ENCODE data around the gene FMNL2.

FMNL2 gene

GRCh38 chr2:152594022-152594766 lies 259.2 kb downstream of the FMNL2 start:
- peak; percentile 44 for DNase-seq

- DNase-seq = no peak
Observed at GRCh38 chr2:152594792-152595191, 259.8 kb downstream of the FMNL2 start.

GRCh38 chr2:152598975-152599759 lies 264.2 kb downstream of the FMNL2 start:
- DNase-seq = no peak

- no peak for DNase-seq
Observed at GRCh38 chr2:152600051-152600657, 265.2 kb downstream of the FMNL2 start.

DNA sequence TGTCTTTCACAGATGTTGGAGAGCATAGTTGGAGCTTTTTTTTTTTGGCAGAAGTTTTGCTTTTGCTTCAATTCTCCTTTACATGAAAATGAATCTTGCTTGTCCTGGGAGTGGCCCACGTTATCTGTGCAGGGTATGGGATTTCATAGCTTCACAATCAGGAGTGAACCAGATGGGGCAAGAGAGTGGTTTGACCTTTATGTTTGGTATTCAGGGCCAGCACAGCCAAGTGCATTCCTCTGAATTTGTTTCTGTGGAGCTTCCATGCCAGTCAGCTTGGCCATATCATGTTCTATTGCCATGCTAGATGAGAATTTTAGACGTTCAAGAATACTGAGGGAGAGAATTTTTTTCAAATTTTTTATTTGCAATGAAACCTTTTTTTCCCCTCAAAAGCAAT lies 265.7 kb downstream of the FMNL2 start:
- no peak for DNase-seq

DNA sequence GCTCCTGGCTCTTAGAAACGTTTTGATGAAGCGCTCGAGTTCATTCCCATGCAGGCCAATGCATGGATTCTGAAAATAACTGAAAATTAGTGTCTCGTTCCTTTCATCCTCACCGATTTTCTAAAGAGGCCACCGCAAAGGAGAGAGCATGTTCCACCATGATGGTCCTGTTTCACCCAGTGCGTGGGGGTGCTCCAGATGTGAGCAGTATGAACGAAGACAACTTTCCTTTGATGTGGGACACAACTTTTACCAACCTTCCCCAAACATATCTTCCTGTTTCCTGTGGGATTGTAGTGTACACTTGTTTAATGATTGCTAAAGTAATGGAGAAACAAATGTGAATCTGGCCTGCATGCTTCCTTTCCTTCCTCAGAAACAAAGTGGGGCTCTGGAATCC lies 267.8 kb downstream of the FMNL2 start:
- no peak for DNase-seq

- DNase-seq = no peak
Observed at GRCh38 chr2:152603166-152603565, 268.2 kb downstream of the FMNL2 start.

GRCh38 chr2:152606081-152606480 lies 271.1 kb downstream of the FMNL2 start:
- no peak for DNase-seq

DNA sequence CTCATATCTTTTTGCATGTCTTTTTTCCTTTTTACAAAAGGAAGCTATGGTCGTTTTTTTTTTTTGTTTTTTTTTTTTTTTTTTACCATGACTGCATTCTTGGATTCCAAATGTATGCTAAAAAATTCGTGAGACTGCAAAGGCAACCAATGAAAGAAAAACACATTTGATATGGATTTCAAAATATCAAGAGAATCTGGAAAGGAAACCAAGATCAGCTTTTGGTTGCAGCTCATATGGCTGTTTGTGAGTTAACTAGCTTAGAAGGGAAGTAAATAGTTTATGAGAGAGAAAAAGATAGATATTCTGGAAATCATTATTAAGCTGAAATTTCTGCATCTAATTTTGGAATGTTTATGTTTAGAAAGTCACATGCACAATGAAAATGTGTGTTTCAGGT lies 272.0 kb downstream of the FMNL2 start:
- no peak for DNase-seq

DNA sequence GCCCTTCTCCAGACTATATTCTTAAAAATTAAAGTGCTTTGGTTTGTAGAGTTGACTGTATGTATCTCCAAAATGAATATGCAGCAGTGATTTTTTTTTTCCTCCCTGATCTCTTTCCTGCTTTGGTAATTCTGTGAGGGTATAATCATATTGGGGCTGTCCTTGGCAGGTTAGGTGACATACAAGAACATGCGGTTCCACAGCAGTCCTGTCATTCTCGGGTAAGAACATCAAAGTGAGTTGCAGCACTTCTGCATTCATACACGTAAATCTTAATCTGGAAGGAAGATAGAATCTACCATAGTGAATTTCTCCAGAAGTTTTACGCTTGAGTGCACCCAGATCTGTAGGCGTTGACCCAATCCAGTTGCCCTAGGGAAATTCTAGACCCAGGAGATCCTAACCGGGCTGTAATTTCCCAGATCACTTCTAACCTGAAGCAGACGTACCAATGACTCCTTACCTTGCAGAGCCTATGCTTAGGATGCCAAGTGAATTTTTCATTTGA lies 272.9 kb downstream of the FMNL2 start:
- no peak for DNase-seq

DNA sequence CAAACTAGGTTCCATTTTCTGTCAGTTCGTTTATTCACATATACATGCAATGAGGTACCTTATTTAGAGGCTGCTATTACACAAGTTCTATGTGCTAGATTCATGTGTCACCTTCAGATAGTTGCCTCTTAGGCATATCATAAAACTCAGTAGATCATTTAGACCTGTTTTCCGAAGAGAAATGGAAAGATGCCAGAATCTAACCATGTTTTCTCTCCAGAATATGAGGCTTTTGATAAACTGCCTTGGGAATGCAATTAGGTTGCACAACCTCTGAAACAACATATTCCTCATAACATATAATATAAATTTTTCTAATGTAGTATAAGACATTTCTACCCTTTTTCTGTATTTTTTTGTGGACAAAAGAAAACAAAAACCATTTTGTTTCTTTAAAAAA lies 274.2 kb downstream of the FMNL2 start:
- DNase-seq = no peak

DNA sequence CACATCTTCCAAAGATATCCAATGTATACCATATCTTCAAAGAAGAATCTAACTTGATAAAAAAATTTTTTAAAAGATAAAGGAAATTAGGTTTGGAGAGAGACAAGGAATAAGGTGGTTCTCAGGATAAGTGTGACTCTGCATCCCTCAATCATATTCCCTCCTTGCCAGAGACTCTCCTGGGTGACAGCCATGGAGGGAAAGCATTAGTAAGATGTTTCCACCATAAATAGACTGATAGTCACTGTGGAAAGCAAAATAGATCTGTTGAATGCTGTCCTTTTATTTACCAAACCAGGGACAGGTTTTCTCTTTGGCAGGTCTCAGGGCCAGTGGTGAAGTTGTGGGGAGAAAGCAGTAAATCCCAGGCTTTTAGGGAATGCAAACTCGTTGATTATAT lies 274.7 kb downstream of the FMNL2 start:
- DNase-seq = no peak

DNA sequence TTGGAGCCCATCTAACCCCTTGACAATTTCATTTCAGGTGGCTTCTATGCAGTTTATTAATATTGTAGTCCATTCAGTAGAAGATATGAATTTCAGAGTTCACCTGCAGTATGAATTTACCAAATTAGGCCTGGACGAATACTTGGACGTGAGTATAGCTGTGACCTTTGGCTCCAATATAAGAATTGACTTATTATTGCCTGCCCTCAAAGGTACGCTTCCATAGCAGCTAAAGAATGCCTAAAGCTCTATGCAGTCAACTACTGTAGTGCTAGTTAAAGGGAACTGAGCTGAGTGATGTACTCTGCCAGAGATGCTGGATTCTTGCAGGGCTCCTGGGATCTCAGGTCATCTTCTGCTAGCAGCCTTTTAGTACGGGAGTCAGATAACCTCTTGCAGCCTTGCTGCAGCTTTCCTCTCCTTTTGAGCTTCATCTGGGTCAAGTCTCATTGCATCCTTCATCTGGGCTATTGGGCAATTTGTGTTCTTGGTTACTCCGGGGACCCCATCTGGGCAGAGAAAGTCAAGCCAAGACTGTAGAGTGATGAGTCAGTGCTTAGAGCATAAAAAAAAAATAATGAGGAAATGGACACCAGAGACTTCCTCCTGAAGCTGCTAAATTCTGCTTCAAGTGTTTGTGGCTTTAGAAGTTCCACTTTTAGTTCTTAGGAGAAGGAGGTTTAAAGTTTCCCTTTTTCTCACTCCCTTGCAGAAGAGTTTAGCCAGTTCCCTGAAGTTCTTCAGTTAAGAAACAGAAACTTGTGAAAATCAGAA lies 276.7 kb downstream of the FMNL2 start:
- peak; percentile 33 for DNase-seq

DNA sequence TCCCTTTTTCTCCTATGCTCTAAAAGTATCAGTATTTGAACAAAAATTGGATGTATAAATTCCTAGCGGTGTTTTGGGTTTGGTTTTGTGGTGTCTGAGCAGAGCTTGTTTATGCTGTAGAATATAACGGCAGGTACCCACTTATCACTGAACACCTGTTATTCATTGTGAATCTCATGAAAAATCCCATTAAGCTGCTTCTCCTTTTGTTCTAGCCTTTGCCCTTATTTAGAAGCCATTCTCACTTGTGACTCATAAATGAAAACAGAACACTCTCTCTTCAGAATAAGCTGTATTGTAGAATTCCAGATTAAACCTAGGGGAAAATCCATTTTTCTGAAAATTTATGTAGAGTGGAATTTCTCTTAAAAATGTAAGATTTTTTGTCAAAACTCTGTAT lies 278.3 kb downstream of the FMNL2 start:
- no peak for DNase-seq

GRCh38 chr2:152615177-152615576 lies 280.2 kb downstream of the FMNL2 start:
- no peak for DNase-seq

DNA sequence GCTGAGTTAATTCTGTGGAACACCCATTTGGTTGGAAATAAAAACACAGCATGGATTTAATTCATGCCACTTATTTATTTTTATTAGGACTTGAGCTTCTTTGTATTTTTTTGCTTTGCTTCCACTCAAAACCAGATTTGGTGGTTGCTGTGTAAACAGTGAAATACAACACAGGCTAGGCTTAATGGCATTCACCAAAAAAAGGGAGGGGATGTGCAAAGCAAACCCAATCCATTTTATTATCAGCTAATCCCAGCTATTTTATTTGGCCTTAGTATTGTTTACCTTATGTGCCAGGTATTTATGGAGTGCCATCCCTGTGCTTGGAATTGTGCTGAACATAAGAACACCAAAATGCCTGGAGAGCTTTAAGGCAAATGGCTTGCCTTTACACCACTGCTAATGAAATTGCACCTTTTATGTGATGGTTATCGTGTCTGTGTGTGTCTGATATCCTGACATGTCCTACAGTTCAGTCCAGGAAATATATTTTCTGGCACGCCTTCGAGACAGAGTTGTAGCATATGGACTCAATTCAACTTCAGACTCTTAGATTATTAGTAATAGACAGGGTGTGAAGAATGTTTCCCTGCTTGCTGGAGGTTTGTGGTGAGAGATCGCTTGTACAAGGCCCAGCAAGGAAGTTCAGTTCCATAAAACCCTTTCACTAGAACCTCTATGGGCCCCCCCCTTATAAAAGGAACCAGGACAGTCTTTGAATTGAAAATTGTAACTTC lies 282.6 kb downstream of the FMNL2 start:
- DNase-seq = no peak

GRCh38 chr2:152618193-152618564 lies 283.2 kb downstream of the FMNL2 start:
- peak; percentile 18 for DNase-seq

DNA sequence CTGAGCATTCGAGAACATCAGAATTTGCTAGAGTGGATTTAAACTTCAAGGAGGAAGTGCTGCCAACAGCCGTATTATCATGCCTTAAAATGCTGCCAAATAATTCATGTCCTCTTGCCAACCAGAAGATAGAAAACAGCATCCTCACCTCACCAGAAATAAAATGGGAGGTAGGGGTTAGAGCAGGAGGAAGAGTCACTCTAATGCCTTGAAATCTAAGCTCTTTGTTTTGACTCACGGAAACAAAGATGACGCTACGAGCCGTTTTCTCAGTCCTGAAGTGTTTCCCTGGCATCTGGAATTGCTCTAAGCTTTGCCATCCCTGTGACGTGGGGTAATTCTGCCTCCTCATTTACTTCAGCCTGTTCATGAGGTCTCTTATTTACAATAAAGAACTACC lies 285.2 kb downstream of the FMNL2 start:
- DNase-seq = no peak

DNA sequence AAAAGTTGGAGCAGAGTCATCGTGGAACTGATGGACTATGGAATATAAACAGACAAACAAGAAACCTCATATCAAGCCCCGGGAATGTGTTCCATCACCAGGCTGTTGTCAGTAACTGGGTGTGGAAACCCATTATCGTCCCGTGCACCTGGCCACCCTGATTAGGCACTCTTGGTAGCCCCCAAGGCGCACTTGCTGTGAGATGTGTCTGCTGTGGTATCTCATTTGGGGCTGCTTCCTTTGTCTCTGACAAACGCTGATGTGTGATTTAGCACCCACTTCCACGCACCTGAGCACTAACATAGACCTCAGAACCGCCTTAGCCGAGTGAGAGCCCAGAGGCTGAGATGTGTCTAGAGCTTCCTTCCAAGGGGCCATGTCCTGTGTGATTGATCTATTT lies 286.0 kb downstream of the FMNL2 start:
- no peak for DNase-seq

DNA sequence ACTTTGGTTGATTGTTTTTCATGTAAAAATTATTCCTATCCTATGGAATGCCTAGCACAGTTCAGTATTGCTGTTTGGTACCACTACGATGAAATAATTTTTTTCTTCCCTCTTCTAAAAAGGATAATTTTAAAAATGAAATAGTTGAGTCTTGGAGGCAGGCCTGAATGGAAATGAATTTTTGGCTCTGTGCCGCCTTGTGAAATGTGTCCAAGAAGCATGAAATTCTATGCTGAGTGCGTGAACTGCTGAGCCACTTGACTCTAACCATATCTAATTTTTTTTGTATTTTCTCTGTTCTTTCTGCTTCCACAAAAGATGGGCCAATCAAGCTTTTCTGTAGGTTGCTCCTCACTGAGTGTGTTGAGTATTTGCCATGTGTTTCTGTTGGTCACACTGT lies 287.2 kb downstream of the FMNL2 start:
- no peak for DNase-seq

DNA sequence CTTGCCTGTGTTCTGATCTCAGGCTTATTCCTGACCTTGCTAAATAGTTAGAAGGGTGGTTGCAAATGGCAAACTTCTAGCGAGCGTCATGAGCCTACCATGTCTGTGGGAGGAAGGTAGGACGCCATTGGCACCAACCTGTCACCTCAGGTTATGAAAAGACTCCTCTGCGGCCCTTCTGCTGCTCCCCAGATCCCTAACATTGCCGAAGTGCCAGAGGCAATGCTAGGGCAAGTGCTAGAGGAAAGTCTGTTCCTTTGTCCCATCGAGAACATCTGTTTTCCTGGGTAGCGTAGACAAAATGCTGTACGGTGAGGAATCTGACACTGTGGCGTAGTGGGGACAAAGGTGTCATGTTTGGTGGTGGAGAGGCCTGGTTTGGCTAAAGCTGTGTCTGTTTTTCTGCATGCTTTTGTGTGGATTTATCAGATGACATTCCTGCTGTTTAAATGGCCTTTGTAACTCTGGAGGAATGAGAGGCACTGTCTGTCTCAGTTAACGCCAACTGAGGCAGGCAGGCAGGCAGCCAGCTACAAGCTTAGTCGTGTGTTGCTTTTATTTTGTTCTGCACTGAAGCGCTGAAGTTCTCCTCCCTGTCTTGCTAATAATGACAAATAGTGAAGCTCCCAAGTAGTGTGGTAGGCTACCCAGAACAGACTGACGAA lies 288.2 kb downstream of the FMNL2 start:
- no peak for DNase-seq

DNA sequence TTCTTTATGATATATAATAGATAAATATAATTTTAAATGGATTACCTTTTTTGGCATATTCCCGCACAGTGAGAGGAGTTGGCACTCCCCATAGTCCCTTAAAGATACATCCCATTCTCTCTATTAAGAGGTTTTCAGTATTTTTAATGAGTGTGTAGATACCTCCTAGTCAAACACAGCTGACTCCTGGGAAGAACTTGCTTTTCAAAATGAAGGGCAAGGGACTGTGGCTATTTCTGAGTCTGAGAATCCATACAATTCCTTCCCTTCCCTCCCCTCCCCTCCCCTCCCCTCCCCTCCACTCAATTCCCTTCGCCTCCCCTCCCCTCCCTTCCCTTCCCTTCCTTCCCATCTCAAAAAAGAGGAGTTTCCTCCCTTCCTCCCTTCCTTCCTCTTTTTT lies 288.8 kb downstream of the FMNL2 start:
- DNase-seq = no peak

All from midbrain (tissue), 1 donor.